PC-9 (cell line): Measurements from ENCODE around the gene SUGP2.

Experiments used
- EZH2 ChIP-seq: fragments of 200-600 bp; sonication (generic); IDR thresholded peaks from 2 replicates; pipeline ENCODE4 v1.8.0; 2017; ENCODE audit warnings: antibody characterized with exemption, low read depth
- TF ChIP-seq, protein P1 (sequence below): fragments of 200-600 bp; sonication (generic); conservative IDR thresholded peaks from 2 replicates; pipeline ENCODE4 v1.6.1; 2017; ENCODE audit warnings: mixed run types, antibody characterized with exemption, mild to moderate bottlenecking, moderate library complexity

- TF ChIP-seq, protein P1, sequence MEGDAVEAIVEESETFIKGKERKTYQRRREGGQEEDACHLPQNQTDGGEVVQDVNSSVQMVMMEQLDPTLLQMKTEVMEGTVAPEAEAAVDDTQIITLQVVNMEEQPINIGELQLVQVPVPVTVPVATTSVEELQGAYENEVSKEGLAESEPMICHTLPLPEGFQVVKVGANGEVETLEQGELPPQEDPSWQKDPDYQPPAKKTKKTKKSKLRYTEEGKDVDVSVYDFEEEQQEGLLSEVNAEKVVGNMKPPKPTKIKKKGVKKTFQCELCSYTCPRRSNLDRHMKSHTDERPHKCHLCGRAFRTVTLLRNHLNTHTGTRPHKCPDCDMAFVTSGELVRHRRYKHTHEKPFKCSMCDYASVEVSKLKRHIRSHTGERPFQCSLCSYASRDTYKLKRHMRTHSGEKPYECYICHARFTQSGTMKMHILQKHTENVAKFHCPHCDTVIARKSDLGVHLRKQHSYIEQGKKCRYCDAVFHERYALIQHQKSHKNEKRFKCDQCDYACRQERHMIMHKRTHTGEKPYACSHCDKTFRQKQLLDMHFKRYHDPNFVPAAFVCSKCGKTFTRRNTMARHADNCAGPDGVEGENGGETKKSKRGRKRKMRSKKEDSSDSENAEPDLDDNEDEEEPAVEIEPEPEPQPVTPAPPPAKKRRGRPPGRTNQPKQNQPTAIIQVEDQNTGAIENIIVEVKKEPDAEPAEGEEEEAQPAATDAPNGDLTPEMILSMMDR = no peak
- TF ChIP-seq EZH2 = no peak
These were observed 44.0 kb downstream of the SUGP2 start for GRCh38 chr19:18989316-18989715.
